HepG2 (cell line): Measurements from ENCODE around the gene ARF4. TPM values are rescaled to one million over a fixed set of nuclear protein-coding genes. Genes with fewer than 3 reads are reported as not detected.
A peak's percentile ranks its signal among the peaks of the same experiment; 100 is the strongest.

Experiments used
- ATAC-seq: fragments of 200-7000 bp; cut with Tn5 transposase; 3 replicates; pipeline ENCODE4 v1.9.1; 2020; ENCODE audit warnings: mild to moderate bottlenecking, moderate library complexity
- BruUV-seq: library from RNA; stranded (reverse); fragments of 400-500 nt; replicated peaks from 2 replicates; lab custom pipeline; 2021; lab: Mats Ljungman, UMichigan
- CTCF ChIA-PET: fragments of 300-600 bp; formaldehyde crosslinking; extraction: SDS; loops from one replicate; lab custom pipeline; 2021; ENCODE audit warnings: low total read pairs, inconsistent platforms, low intra/inter-chr PET ratio; lab: Yijun Ruan, JAX
- POLR2A ChIA-PET: fragments of 350-600 bp; sonication (Branson Sonifier 250); formaldehyde crosslinking; loops from one replicate; lab custom pipeline; 2020; ENCODE audit warnings: antibody characterized with exemption, inconsistent platforms; lab: Yijun Ruan, JAX
- DNase-seq: peaks from one replicate; pipeline ENCODE4 v3.0.0-alpha.2; 2015; ENCODE audit warnings: low spot score
- FAIRE-seq: peaks from 3 replicates; lab custom pipeline; 2011; peaks lifted over from hg19 to GRCh38; lab: Jason Lieb, UNC
- H2AFZ ChIP-seq: one replicate; pipeline ENCODE4 v1.6.1; 2011; ENCODE audit warnings: low read length, inconsistent platforms
- H3K27ac ChIP-seq: fragments of 300-600 bp; 3 replicates; pipeline ENCODE4 v1.8.0; 2011; ENCODE audit warnings: mixed run types, mild to moderate bottlenecking, mixed read lengths, low read length, inconsistent platforms; ENCODE audit not compliant: insufficient read depth; ENCODE audit errors: extremely low read length
- H3K27me3 ChIP-seq, 2 experiments: fragments of 200-600 bp in 1 of 2; 2 replicates in 1 of 2; 3 replicates in 1 of 2; pipeline versions ENCODE4 v1.6.0 to v1.8.0; 2011; ENCODE audit warnings: low read length in 2 of 2, mild to moderate bottlenecking in 2 of 2, moderate library complexity in 2 of 2, inconsistent platforms in 1 of 2; ENCODE audit not compliant: insufficient read depth in 2 of 2, control insufficient read depth in 1 of 2
- H3K36me3 ChIP-seq, 2 experiments: fragments of 200-600 bp in 1 of 2; replicated peaks in 1 of 2; 2 replicates in 1 of 2; 3 replicates in 1 of 2; pipeline versions ENCODE4 v1.5.1 to v1.8.0; 2011; ENCODE audit warnings: low read length in 2 of 2, inconsistent platforms in 1 of 2; ENCODE audit not compliant: insufficient read depth in 2 of 2, control insufficient read depth in 1 of 2
- H3K4me1 ChIP-seq: 2 replicates; pipeline ENCODE4 v1.5.1; 2012; ENCODE audit warnings: low read length, inconsistent platforms; ENCODE audit not compliant: insufficient read depth
- H3K4me2 ChIP-seq: 2 replicates; pipeline ENCODE4 v1.6.0; 2011; ENCODE audit warnings: low read depth, low read length, inconsistent platforms
- H3K4me3 ChIP-seq, 3 experiments: fragments of 200-600 bp in 1 of 3; sonication (generic), shearing (Covaris generic) in 1 of 3; replicated peaks in 1 of 3; 2 replicates each; pipeline ENCODE4 v1.5.1; 2011 to 2016; ENCODE audit warnings: low read length in 3 of 3, inconsistent platforms in 2 of 3, low read depth in 2 of 3, mild to moderate bottlenecking in 2 of 3, control low read depth in 1 of 3, mixed read lengths in 1 of 3; ENCODE audit not compliant: insufficient read depth in 1 of 3
- H3K79me2 ChIP-seq: one replicate; pipeline ENCODE4 v1.6.1; 2011; ENCODE audit warnings: low read length, inconsistent platforms; ENCODE audit not compliant: insufficient read depth
- H3K9ac ChIP-seq: 2 replicates; pipeline ENCODE4 v1.6.0; 2011; ENCODE audit warnings: mild to moderate bottlenecking, low read depth, low read length, inconsistent platforms; ENCODE audit not compliant: insufficient read depth
- H3K9me3 ChIP-seq: 2 replicates; pipeline ENCODE4 v1.5.1; 2012; ENCODE audit warnings: mild to moderate bottlenecking, low read length
- H4K20me1 ChIP-seq: 2 replicates; pipeline ENCODE4 v1.6.0; 2011; ENCODE audit warnings: inconsistent platforms, mild to moderate bottlenecking, low read length, moderate library complexity; ENCODE audit not compliant: insufficient read depth
- CHD2 ChIP-seq: IDR thresholded peaks from 2 replicates; pipeline ENCODE4 v1.6.1; 2011; ENCODE audit warnings: low read depth, low read length, improper control_type of control experiment
- ERF ChIP-seq: IDR thresholded peaks from 2 replicates; pipeline ENCODE4 v1.6.1; 2018; ENCODE audit warnings: missing biosample characterization, missing genetic modification reagents
- HNRNPK ChIP-seq: fragments of 200-400 bp; formaldehyde crosslinking; IDR thresholded peaks from 2 replicates; pipeline ENCODE4 v1.6.1; 2018; ENCODE audit warnings: low read length, low read depth, moderate library complexity, mild to moderate bottlenecking; ENCODE audit not compliant: poor library complexity, severe bottlenecking
- SATB2 ChIP-seq: sonication (generic); formaldehyde crosslinking; IDR thresholded peaks from 2 replicates; pipeline ENCODE4 v1.5.0; 2020; ENCODE audit warnings: missing genetic modification reagents
- STAG1 ChIP-seq: sonication (generic); formaldehyde crosslinking; IDR thresholded peaks from 2 replicates; pipeline ENCODE4 v1.4.0; 2020; ENCODE audit warnings: missing genetic modification reagents
- ZNF547 ChIP-seq: sonication (generic); formaldehyde crosslinking; IDR thresholded peaks from 2 replicates; pipeline ENCODE4 v1.5.1; 2020; ENCODE audit warnings: mild to moderate bottlenecking, missing genetic modification reagents
- WGBS: methylation state at CpG from one replicate; pipeline ENCODE4 v1.1.6; 2017; ENCODE audit warnings: low lambda C conversion rate; 5-methylcytosine and 5-hydroxymethylcytosine counted together
- in situ Hi-C: cut with HindIII; loops from 2 replicates; pipeline ENCODE4 v1.10.0; 2017; ENCODE audit warnings: low pct_unique_long_range_greater_than_20kb; ENCODE audit not compliant: extremely low pct_ligation_motif_present
- intact Hi-C: fragments of 100-400 bp; cut with micrococcal nuclease; formaldehyde crosslinking; loops from one replicate; pipeline ENCODE4 v1.10.0; 2022; ENCODE audit not compliant: unreplicated experiment
- polyA plus RNA-seq, 8 experiments: library from polyadenylated mRNA; depleted of rRNA in 3 of 8; stranded (reverse) in 7 of 8; unstranded in 1 of 8; fragments of >200 nt; fragmentation: Illumina TruSeq in 4 of 8; extraction: Trizol in 4 of 8; gene quantifications; 2 replicates each; pipeline versions ENCODE4 v1.2.1 to v1.2.3, GENCODE V29; 2011 to 2016; ENCODE audit warnings: low read depth in 4 of 8, missing spikeins in 1 of 8, mixed read lengths in 1 of 8; ENCODE audit not compliant: insufficient read depth in 1 of 8
- total RNA-seq, 5 experiments: library from RNA; depleted of rRNA; stranded (reverse); fragments of >200 nt; fragmentation: Illumina TruSeq; extraction: Trizol; gene quantifications; 2 replicates each; pipeline ENCODE4 v1.2.3, GENCODE V29; 2016; ENCODE audit warnings: low read depth in 1 of 5

Gene ARF4
- total and polyA plus RNA-seq, 2 of the 13 experiments (the other 11 are each of a cell fraction or from before 2014, with no cell fraction given): 184 to 250 TPM

- peaks cover 2 to 12% of the 10 kb centered on the region in 2 experiments; a peak in 3 of 5 replicates for H3K36me3 ChIP-seq
- H2AFZ ChIP-seq: no peak overlapping the region
- H3K79me2 ChIP-seq: no peaks in the 10 kb centered on the region
- intact Hi-C loops: no loop called here
- DNase-seq: no peak
- CTCF ChIA-PET: no interaction called here
- no peak overlapping the region for H3K9ac ChIP-seq
- WGBS: 96% methylated on average over 2 of the region's 2 CpGs
- no peaks in the 10 kb centered on the region for H4K20me1 ChIP-seq
- H3K4me1 ChIP-seq: no peaks in the 10 kb centered on the region
- no peak overlapping the region for H3K27ac ChIP-seq
- POLR2A ChIA-PET: no interaction called here
- no peak for FAIRE-seq
- no peak for ATAC-seq
- no peak overlapping the region for H3K4me3 ChIP-seq
- no peak overlapping the region for H3K4me2 ChIP-seq
- no TSS peak for BruUV-seq
- TF ChIP-seq STAG1 (CRISPR knock-in tag): peak; percentile 30; the same call in 1 of the 2 replicates
- no peak for TF ChIP-seq CHD2
- no peak for TF ChIP-seq ERF (CRISPR knock-in tag)
- H3K9me3 ChIP-seq: no peaks in the 10 kb centered on the region
- H3K27me3 ChIP-seq: no peaks in the 10 kb centered on the region
- in situ Hi-C loops: no loop called here
Observed at GRCh38 chr3:57646723-57647122, 49.6 kb upstream of the ARF4 start.

- no peaks in the 10 kb centered on the region for H3K27me3 ChIP-seq
- no peak for ATAC-seq
- no peaks in the 10 kb centered on the region for H3K79me2 ChIP-seq
- BruUV-seq: no TSS peak
- H3K4me2 ChIP-seq: no peak overlapping the region
- ChIA-PET CTCF (no interaction called here), POLR2A (no interaction called here)
- TF ChIP-seq SATB2 (CRISPR knock-in tag) (no peak), ZNF547 (CRISPR knock-in tag) (no peak), HNRNPK (peak; percentile 44)
- 97% methylated on average over 4 of the region's 4 CpGs for WGBS
- no peaks in the 10 kb centered on the region for H4K20me1 ChIP-seq
- no peaks in the 10 kb centered on the region for H3K9me3 ChIP-seq
- peaks cover 2 to 16% of the 10 kb centered on the region in 2 experiments; a peak in 3 of 5 replicates for H3K36me3 ChIP-seq
- no peak for FAIRE-seq
- no peak for DNase-seq
- in situ Hi-C loops: no loop called here
- no peaks in the 10 kb centered on the region for H3K4me1 ChIP-seq
- H3K4me3 ChIP-seq: no peak overlapping the region
- H2AFZ ChIP-seq: no peak overlapping the region
- H3K27ac ChIP-seq: no peak overlapping the region
- no peak overlapping the region for H3K9ac ChIP-seq
- intact Hi-C loops: no loop called here
Observed at GRCh38 chr3:57644740-57645139, 47.6 kb upstream of the ARF4 start.
